ENCODE measurements around the gene RNF19B. TPM values are rescaled to one million over a fixed set of nuclear protein-coding genes. Genes with fewer than 3 reads are reported as not detected.
"Not testable (repeated sequence)": the region's sequence is repeated elsewhere in the genome, so short reads cannot be mapped to it uniquely, and the experiment has no call there.

The RNF19B gene
- total RNA-seq, 1 donor from 2014 or later, result 40.0 TPM

DNA sequence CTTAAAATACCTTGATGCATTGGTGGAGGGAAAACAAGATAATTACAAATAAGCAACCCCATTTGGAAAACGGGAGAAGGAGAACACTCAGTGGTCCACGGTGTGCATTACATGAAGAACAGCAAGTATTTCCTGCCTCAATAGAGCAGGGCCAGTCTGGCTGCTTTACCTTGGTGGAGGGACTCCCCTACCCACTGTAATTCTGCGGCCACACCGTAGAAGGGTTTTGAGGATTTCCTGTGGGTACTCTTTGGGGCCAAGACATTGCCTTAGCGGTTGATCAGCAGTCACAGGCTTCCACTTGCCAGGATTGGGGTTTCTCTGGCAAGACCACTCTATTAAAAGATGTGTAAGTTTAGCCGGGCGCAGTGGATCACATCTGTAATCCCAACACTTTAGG, 47.1 kb downstream of the RNF19B start:
- intact Hi-C loops (cut with DNase I), result no loop called here
- H3K4me3 ChIP-seq, result no peak overlapping the region
- H3K4me1 ChIP-seq, result peaks cover 0 to 4% of the 10 kb centered on the region in 2 donors
- no peak for TF ChIP-seq CTCF (IDR thresholded peaks at IDR 0.05)
- DNase-seq (ENCODE audit: low spot score in 2 of 2), result no peak
- no peaks in the 10 kb centered on the region for H3K27me3 ChIP-seq
- no peaks in the 10 kb centered on the region for H3K36me3 ChIP-seq
- no peaks in the 10 kb centered on the region for H3K9me3 ChIP-seq
- H3K27ac ChIP-seq, result no peak overlapping the region

DNA sequence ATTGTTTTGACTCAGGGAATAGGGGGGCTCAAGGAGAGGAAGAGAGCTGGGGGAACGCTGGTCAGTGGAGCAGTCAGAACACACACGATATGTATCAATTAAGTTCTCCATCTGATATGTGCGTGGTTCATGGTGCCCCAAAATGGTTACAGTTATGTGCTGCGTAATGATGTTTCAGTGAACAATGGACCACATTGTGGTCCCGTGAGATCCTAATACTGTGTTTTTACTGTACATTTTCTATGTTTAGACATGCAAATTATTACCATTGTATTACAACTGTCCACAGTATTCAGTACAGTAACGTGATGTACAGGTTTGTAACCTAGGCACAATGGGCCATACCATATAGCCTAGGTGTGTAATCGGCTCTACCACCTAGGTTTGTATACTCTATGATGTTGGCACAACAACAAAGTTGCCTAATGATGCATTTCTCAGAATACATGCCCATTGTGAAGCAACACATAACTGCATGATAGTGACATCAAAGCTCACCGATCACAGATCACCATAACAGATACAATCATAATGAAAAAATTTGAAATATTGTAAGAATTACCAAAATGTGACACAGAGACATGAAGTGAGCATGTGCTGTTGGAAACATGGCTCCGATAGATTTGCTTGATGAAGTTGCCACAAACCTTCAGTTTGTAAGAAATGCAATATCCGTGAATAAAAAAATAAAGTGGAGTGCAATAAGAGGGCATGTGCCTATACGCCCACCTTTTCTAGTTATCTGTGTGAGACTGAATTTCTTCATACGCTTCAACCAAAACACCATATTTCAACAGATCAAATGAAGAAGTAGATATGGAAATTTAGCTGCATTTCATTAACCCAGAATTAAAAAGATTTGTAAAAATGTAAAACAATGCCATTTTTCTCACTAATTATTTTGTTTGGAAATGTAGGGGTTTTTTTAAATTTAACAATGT, 48.6 kb downstream of the RNF19B start:
- Histone ChIP-seq H3K36me3 (no peaks in the 10 kb centered on the region), H3K27ac (no peak overlapping the region), H3K9me3 (no peaks in the 10 kb centered on the region), H3K4me1 (peaks cover 0 to 1% of the 10 kb centered on the region in 2 donors), H3K4me3 (no peak overlapping the region), H3K27me3 (no peaks in the 10 kb centered on the region)
- intact Hi-C loops (cut with DNase I), result no loop called here
- no peak for TF ChIP-seq CTCF (IDR thresholded peaks at IDR 0.05)
- no peak for DNase-seq (ENCODE audit: low spot score in 2 of 2)

GRCh38 chr1:32910319-32910718, 54.3 kb downstream of the RNF19B start:
- intact Hi-C loops (cut with DNase I), result no loop called here
- no peaks in the 10 kb centered on the region for H3K27me3 ChIP-seq
- TF ChIP-seq CTCF (IDR thresholded peaks at IDR 0.05), result no peak

GRCh38 chr1:32907435-32907834, 57.2 kb downstream of the RNF19B start:
- intact Hi-C loops (cut with DNase I), result no loop called here
- Histone ChIP-seq H3K36me3 (no peaks in the 10 kb centered on the region), H3K27ac (no peak overlapping the region), H3K27me3 (no peaks in the 10 kb centered on the region), H3K9me3 (no peaks in the 10 kb centered on the region), H3K4me3 (no peak overlapping the region), H3K4me1 (no peaks in the 10 kb centered on the region)
- DNase-seq (ENCODE audit: low spot score in 2 of 2), result no peak
- no peak for TF ChIP-seq CTCF (IDR thresholded peaks at IDR 0.05)

More at GRCh38 chr1:32910319-32910718, 54.3 kb downstream of the RNF19B start:
- no peak overlapping the region for H3K4me3 ChIP-seq
- H3K9me3 ChIP-seq, result no peaks in the 10 kb centered on the region
- DNase-seq (ENCODE audit: low spot score in 2 of 2), result no peak
- H3K36me3 ChIP-seq, result no peaks in the 10 kb centered on the region
- H3K27ac ChIP-seq, result no peak overlapping the region
- H3K4me1 ChIP-seq, result no peaks in the 10 kb centered on the region

GRCh38 chr1:32906654-32907053, 58.0 kb downstream of the RNF19B start:
- no peak overlapping the region for H3K27ac ChIP-seq
- H3K36me3 ChIP-seq, result no peaks in the 10 kb centered on the region
- no peaks in the 10 kb centered on the region for H3K4me1 ChIP-seq
- H3K4me3 ChIP-seq, result no peak overlapping the region
- H3K27me3 ChIP-seq, result no peaks in the 10 kb centered on the region
- TF ChIP-seq CTCF (IDR thresholded peaks at IDR 0.05), result no peak
- intact Hi-C loops (cut with DNase I), result no loop called here
- no peak for DNase-seq (ENCODE audit: low spot score in 2 of 2)
- no peaks in the 10 kb centered on the region for H3K9me3 ChIP-seq

- H3K9me3 ChIP-seq; H3K27ac ChIP-seq; H3K4me1 ChIP-seq; H3K4me3 ChIP-seq; H3K36me3 ChIP-seq; H3K27me3 ChIP-seq; intact Hi-C loops (cut with DNase I); DNase-seq (ENCODE audit: low spot score in 2 of 2): not testable (repeated sequence)
Observed at GRCh38 chr1:32905588-32905987, 59.0 kb downstream of the RNF19B start.

Measured in ascending aorta (tissue), 2 donors.